Measurements from ENCODE around the gene MXD3.

Gene MXD3

GRCh38 chr5:177336603-177337494, 25.2 kb upstream of the MXD3 start:
- Mint-ChIP-seq H3K27me3 (no peaks in the 10 kb centered on the region), H3K27ac (peak overlapping the region; percentile 62 to 82), H3K4me1 (ENCODE audit: low read depth in 2 of 2) (peaks cover 31 to 37% of the 10 kb centered on the region in 2 donors), H3K9me3 (no peaks in the 10 kb centered on the region), H3K36me3 (ENCODE audit: insufficient read depth) (peaks cover 64% of the 10 kb centered on the region), H3K4me3 (no peak overlapping the region)
- ATAC-seq (replicated peaks) (no peak), DNase-seq (no peak)

DNA sequence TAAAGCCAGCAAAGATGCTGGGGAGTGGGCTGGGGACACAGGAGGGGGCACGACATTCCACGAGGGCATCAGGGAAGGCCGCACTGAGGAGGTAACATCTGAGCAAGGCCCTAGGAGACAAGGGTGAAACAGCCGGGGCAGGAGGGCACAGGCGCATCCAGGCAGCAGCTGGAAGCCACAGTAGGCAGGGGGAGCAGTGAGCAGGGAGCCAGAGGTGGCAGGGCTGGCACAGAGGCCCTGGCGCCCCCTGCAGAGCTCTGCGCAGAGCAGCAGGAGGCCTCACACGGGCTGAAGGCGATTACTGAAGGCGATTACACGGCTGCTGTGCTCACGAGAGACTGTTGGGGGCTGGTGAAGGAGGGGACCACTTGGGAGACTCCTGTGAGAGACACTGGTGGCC, 24.4 kb upstream of the MXD3 start:
- DNase-seq (no peak), ATAC-seq (replicated peaks) (peak; percentile 41)
- H3K36me3 Mint-ChIP-seq (ENCODE audit: insufficient read depth): peaks cover 63% of the 10 kb centered on the region
- no peaks in the 10 kb centered on the region for H3K9me3 Mint-ChIP-seq
- H3K27me3 Mint-ChIP-seq: no peaks in the 10 kb centered on the region
- H3K27ac Mint-ChIP-seq: peak overlapping the region; percentile 62 to 82
- H3K4me1 Mint-ChIP-seq (ENCODE audit: low read depth in 2 of 2): peaks cover 38 to 41% of the 10 kb centered on the region in 2 donors
- no peak overlapping the region for H3K4me3 Mint-ChIP-seq

DNA sequence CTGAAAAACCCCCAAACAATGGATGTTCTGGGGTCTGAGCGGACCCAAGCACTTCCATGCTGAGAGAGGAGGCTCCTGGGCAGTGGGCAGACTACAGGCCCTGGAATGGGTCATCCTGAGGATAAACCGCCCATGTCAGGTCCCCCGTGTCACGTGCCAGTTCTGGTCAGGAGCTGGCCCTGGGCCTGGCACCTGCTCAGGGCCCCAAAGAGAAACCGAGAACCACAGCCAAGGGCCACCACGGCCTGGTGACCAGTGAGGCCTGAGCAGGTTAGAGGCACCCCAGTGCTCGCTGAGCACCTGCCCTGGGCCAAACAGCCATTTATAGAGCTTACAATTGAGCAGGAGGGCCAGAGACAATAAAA, 24.0 kb upstream of the MXD3 start:
- DNase-seq (no peak), ATAC-seq (replicated peaks) (no peak)
- Mint-ChIP-seq H3K27ac (peak overlapping the region in 1 of 2 donors; percentile 82), H3K4me1 (ENCODE audit: low read depth in 2 of 2) (peaks cover 41 to 44% of the 10 kb centered on the region in 2 donors), H3K9me3 (no peaks in the 10 kb centered on the region), H3K4me3 (peak overlapping the region in 1 of 2 donors; percentile 17), H3K27me3 (no peaks in the 10 kb centered on the region), H3K36me3 (ENCODE audit: insufficient read depth) (peaks cover 64% of the 10 kb centered on the region)

DNA sequence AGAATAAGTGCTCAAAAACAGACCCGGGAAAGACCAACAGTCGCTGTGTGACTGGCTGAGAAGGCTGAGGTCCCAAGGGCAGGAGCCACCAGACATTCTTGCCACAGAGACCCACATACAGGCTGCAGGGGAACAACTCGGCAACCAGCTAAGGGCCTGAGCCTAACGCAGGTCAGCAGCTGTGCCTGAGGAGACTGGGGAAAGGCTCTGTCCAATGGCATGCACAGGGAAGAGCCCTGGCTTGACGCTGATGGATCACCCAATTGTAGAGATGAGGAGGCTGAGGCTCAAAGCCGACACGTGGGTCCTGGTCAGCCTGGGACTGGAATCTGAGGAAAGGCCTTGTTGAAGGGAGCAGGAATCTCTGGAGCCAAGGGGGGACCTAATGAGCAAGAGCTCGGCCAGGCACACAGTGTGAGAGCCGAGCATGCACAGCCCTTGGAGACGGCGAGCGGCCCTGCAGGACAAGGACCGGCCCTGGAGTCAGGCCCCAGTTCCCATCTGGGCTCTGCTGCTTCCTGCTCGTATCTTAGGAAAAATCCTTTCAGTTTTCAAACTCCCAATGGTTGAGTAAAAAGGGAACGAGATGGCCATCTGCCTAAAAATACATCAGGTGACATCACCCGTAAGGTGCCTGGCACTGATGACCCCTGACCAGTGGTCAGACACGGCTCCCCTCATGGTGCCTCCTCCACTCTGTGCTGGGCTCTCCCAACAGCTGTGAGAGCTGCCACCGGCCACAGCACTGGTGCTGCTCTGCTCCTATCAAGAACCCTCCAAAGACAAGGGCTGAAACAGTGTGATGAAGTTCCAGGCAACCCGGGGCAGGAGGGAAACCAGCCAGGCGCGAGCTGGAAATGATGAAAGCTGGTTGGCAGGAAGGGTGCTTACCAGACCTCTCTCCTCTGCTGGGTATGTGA, 23.3 kb upstream of the MXD3 start:
- ATAC-seq (replicated peaks): no peak
- H3K4me1 Mint-ChIP-seq (ENCODE audit: low read depth in 2 of 2): peaks cover 42 to 47% of the 10 kb centered on the region in 2 donors
- DNase-seq: no peak
- H3K9me3 Mint-ChIP-seq: no peaks in the 10 kb centered on the region
- H3K36me3 Mint-ChIP-seq (ENCODE audit: insufficient read depth): peaks cover 70% of the 10 kb centered on the region
- H3K4me3 Mint-ChIP-seq: no peak overlapping the region
- peak overlapping the region in 1 of 2 donors; percentile 6 for H3K27ac Mint-ChIP-seq
- H3K27me3 Mint-ChIP-seq: no peaks in the 10 kb centered on the region

DNA sequence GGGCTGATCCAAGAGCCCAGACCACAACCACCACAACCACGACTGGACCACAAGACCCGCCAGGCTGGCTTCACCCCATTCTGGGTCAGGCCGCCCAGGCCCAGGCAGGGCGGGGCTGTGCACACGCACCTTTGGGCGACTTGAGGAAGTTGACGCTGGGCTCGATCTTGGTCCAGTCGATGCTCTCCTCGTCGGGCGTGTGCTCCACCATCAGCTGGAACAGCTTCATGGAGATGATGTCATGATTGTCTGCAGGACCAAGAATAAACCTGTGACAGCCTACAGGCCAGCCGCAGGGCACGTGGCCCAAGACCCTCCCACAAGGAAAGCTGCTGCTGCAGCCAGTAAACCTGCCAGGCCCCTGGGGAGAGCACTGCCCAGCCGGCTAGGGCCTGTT, 22.5 kb upstream of the MXD3 start:
- no peaks in the 10 kb centered on the region for H3K27me3 Mint-ChIP-seq
- H3K4me3 Mint-ChIP-seq: no peak overlapping the region
- H3K9me3 Mint-ChIP-seq: no peaks in the 10 kb centered on the region
- no peak for ATAC-seq (replicated peaks)
- peak overlapping the region in 1 of 2 donors; percentile 41 for H3K27ac Mint-ChIP-seq
- peaks cover 64% of the 10 kb centered on the region for H3K36me3 Mint-ChIP-seq (ENCODE audit: insufficient read depth)
- no peak for DNase-seq
- H3K4me1 Mint-ChIP-seq (ENCODE audit: low read depth in 2 of 2): peaks cover 33 to 39% of the 10 kb centered on the region in 2 donors

GRCh38 chr5:177333420-177334154, 21.9 kb upstream of the MXD3 start:
- Mint-ChIP-seq H3K9me3 (no peaks in the 10 kb centered on the region), H3K4me3 (no peak overlapping the region), H3K27ac (peak overlapping the region in 1 of 2 donors; percentile 41), H3K36me3 (ENCODE audit: insufficient read depth) (peaks cover 60% of the 10 kb centered on the region), H3K4me1 (ENCODE audit: low read depth in 2 of 2) (peaks cover 27 to 34% of the 10 kb centered on the region in 2 donors), H3K27me3 (no peaks in the 10 kb centered on the region)
- DNase-seq (no peak), ATAC-seq (replicated peaks) (no peak)

DNA sequence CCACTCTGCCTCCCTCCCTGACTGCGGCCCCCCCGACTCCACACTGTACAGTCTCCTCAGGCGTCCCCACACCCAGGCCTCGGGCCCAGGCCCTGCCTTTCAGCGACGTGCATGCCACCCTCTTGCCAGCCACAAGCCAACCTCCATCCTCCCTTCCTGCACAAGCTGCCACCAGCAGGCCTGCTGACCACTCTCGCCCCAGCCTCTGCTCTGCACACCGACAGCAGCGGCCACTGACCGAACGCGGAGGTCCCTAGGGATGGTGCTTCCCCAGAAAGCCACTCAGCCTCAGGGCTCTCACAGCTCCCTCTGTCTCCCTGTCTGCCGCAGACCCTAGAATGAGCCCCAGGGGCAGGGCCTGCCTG, 21.2 kb upstream of the MXD3 start:
- Mint-ChIP-seq H3K36me3 (ENCODE audit: insufficient read depth) (peaks cover 62% of the 10 kb centered on the region), H3K4me1 (ENCODE audit: low read depth in 2 of 2) (peaks cover 27 to 39% of the 10 kb centered on the region in 2 donors)

DNA sequence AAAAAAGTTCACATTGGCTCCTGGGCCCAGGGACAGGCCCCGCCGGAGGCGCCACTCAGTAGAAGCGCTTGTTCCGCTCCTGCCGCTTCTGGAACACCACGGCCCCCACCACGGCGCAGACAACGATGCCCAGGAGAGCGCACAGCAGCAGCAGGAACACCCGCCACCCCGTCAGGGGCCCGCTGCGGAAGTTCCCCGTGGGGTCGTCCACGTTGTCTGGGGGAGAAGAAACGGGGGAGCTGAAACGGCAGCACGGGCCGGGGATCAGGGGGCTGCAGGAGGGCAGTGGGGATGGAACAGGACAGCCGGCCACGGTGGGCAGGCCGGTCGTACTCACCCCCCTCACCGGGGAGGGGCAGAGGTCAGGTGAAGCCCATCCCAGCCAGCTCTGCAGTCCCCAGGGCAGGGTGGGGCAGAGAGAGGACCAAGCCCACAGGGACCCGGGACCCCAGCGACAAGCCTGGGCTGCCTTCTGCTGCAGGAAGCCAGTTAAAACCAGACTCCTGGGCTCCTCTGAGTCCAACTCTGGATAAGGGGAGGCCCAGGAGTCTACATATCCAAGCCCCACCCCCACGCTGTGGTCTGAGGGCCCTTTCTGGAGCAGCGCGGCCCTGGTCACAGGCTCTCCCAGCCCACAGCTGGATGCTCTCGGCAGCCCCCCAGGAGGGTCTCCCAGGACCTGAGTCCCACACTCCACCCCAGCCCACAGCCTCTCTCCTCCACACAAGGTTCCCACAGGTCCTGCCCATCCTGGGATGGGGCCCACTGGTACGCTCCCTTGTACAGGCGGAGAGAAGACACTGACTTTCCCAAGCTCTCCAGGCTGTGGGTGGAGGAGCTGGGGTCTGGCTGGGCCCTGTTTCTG, 20.6 kb upstream of the MXD3 start:
- peak overlapping the region; percentile 73 to 90 for H3K27ac Mint-ChIP-seq
- H3K4me3 Mint-ChIP-seq: no peak overlapping the region
- H3K9me3 Mint-ChIP-seq: no peaks in the 10 kb centered on the region
- H3K4me1 Mint-ChIP-seq (ENCODE audit: low read depth in 2 of 2): peaks cover 31 to 41% of the 10 kb centered on the region in 2 donors
- DNase-seq: no peak
- ATAC-seq (replicated peaks): no peak
- peaks cover 60% of the 10 kb centered on the region for H3K36me3 Mint-ChIP-seq (ENCODE audit: insufficient read depth)
- H3K27me3 Mint-ChIP-seq: no peaks in the 10 kb centered on the region

More for the DNA sequence above, 21.2 kb upstream of the MXD3 start:
- DNase-seq (no peak), ATAC-seq (replicated peaks) (no peak)
- H3K4me3 Mint-ChIP-seq: no peak overlapping the region
- no peaks in the 10 kb centered on the region for H3K9me3 Mint-ChIP-seq
- no peaks in the 10 kb centered on the region for H3K27me3 Mint-ChIP-seq
- no peak overlapping the region for H3K27ac Mint-ChIP-seq

- ATAC-seq (replicated peaks): peak; percentile 19
- Mint-ChIP-seq H3K4me3 (peak overlapping the region; percentile 7 to 31), H3K27me3 (no peaks in the 10 kb centered on the region), H3K27ac (peak overlapping the region; percentile 73 to 90), H3K4me1 (ENCODE audit: low read depth in 2 of 2) (peaks cover 27 to 36% of the 10 kb centered on the region in 2 donors), H3K36me3 (ENCODE audit: insufficient read depth) (peaks cover 57% of the 10 kb centered on the region), H3K9me3 (no peaks in the 10 kb centered on the region)
- no peak for DNase-seq
Measured at GRCh38 chr5:177330991-177331842, 19.5 kb upstream of the MXD3 start.

GRCh38 chr5:177329883-177330282, 18.2 kb upstream of the MXD3 start:
- ATAC-seq (replicated peaks) (no peak), DNase-seq (no peak)
- no peak overlapping the region for H3K4me3 Mint-ChIP-seq
- no peaks in the 10 kb centered on the region for H3K9me3 Mint-ChIP-seq
- no peaks in the 10 kb centered on the region for H3K27me3 Mint-ChIP-seq
- H3K4me1 Mint-ChIP-seq (ENCODE audit: low read depth in 2 of 2): peaks cover 22 to 36% of the 10 kb centered on the region in 2 donors
- peak overlapping the region in 1 of 2 donors; percentile 90 for H3K27ac Mint-ChIP-seq
- H3K36me3 Mint-ChIP-seq (ENCODE audit: insufficient read depth): peaks cover 46% of the 10 kb centered on the region

DNA sequence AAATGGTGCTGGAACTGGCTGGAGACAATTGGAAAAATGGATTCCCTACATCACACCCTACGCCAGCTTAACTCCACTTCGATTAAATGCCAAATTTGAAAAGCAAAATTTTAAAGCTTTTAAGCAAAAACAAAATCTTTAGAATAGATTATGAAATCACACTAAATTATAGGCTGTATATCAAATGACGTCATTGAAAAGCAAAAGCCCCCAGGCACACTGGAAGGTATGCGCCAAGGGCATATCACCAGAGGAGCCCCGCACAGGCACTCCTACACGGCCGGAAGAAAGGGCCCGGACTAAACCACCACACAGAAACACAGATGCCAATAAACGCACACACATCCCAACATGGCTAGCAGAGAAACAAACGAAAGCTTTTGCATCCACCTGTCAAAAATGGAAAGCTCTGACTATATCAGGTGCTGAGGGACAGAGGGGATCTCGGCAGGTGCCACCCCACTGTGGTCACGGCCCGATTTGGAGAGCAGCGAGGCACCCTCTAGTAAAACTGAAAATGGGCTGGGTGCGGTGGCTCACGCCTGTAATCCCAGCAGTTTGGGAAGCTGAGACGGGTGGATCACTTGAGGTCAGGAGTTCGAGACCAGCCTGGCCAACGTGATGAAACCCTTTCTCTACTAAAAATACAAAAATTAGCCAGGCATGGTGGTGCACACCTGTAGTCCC, 17.0 kb upstream of the MXD3 start:
- Mint-ChIP-seq H3K9me3 (no peaks in the 10 kb centered on the region), H3K4me3 (peak overlapping the region in 1 of 2 donors; percentile 66), H3K27me3 (no peaks in the 10 kb centered on the region), H3K27ac (peak overlapping the region; percentile 76 to 90), H3K36me3 (ENCODE audit: insufficient read depth) (peaks cover 38% of the 10 kb centered on the region), H3K4me1 (ENCODE audit: low read depth in 2 of 2) (peaks cover 18 to 31% of the 10 kb centered on the region in 2 donors)
- DNase-seq: no peak
- ATAC-seq (replicated peaks): no peak

Measured in effector memory CD8-positive, alpha-beta T cell (primary cell).